Prostate gland (tissue), 2 donors: ENCODE results near the gene DGKQ.

ENCODE experiments used
- CTCF ChIP-seq, 4 experiments: fragments of 200-600 bp in 2 of 4; fragments of 450-650 bp in 2 of 4; sonication (generic) in 2 of 4; IDR thresholded peaks; 1 replicate in 3 of 4; 2 replicates in 1 of 4; pipeline ENCODE4 v1.5.1; 2016 to 2019; ENCODE audit warnings: antibody characterized with exemption in 4 of 4, mild to moderate bottlenecking in 2 of 4, moderate library complexity in 2 of 4
- POLR2A ChIP-seq: fragments of 450-650 bp; IDR thresholded peaks from one replicate; pipeline ENCODE4 v1.6.1; 2016; ENCODE audit warnings: antibody characterized with exemption, mild to moderate bottlenecking
- POLR2AphosphoS5 ChIP-seq: sonication (generic); formaldehyde crosslinking; IDR thresholded peaks from one replicate; pipeline ENCODE4 v1.6.1; 2017; ENCODE audit warnings: antibody characterized with exemption

GRCh38 chr4:972651-973424, 531 bp downstream of the DGKQ start:
- TF ChIP-seq POLR2A (no peak), POLR2AphosphoS5 (no peak), CTCF (IDR thresholded peaks at IDR 0.05) (no peak)
